Ishikawa (cell line): ENCODE measurements around the gene CEP128.

Source experiments
- CEBPB ChIP-seq: IDR thresholded peaks from 2 replicates; pipeline ENCODE4 v1.6.1; 2012
- CREB1 ChIP-seq: IDR thresholded peaks from 2 replicates; pipeline ENCODE4 v1.6.1; 2012; ENCODE audit warnings: low read depth
- EGR1 ChIP-seq: IDR thresholded peaks from 2 replicates; pipeline ENCODE4 v1.6.1; 2012
- EP300 ChIP-seq: IDR thresholded peaks from 2 replicates; pipeline ENCODE4 v1.6.1; 2012; ENCODE audit warnings: borderline replicate concordance
- FOXM1 ChIP-seq: IDR thresholded peaks from 2 replicates; pipeline ENCODE4 v1.6.1; 2012; ENCODE audit warnings: low read depth, borderline replicate concordance
- MAX ChIP-seq: IDR thresholded peaks from 2 replicates; pipeline ENCODE4 v1.6.1; 2012
- NFIC ChIP-seq: IDR thresholded peaks from 2 replicates; pipeline ENCODE4 v1.6.1; 2012
- RAD21 ChIP-seq: IDR thresholded peaks from 2 replicates; pipeline ENCODE4 v1.6.1; 2012; ENCODE audit warnings: low read depth
- REST ChIP-seq: IDR thresholded peaks from 2 replicates; pipeline ENCODE4 v1.6.1; 2012; ENCODE audit warnings: low read depth, mild to moderate bottlenecking
- TAF1 ChIP-seq: IDR thresholded peaks from 2 replicates; pipeline ENCODE4 v1.6.1; 2012; ENCODE audit warnings: low read depth, mild to moderate bottlenecking
- TCF12 ChIP-seq: IDR thresholded peaks from 2 replicates; pipeline ENCODE4 v1.6.1; 2012; ENCODE audit warnings: low read depth
- TEAD4 ChIP-seq: IDR thresholded peaks from 2 replicates; pipeline ENCODE4 v1.6.1; 2012
- USF1 ChIP-seq: IDR thresholded peaks from 2 replicates; pipeline ENCODE4 v1.6.1; 2012
- YY1 ChIP-seq: IDR thresholded peaks from 2 replicates; pipeline ENCODE4 v1.6.1; 2012; ENCODE audit warnings: low read depth
- ZBTB7A ChIP-seq: IDR thresholded peaks from 2 replicates; pipeline ENCODE4 v1.6.1; 2012; ENCODE audit warnings: low read depth

The CEP128 gene

GRCh38 chr14:80584744-80585505 is 356.6 kb downstream of the CEP128 start:
- TF ChIP-seq USF1 = no peak
- TF ChIP-seq ZBTB7A = no peak
- no peak for TF ChIP-seq EGR1
- no peak for TF ChIP-seq TAF1
- no peak for TF ChIP-seq RAD21
- no peak for TF ChIP-seq EP300

GRCh38 chr14:80577599-80577998 is 363.9 kb downstream of the CEP128 start:
- no peak for TF ChIP-seq TAF1
- no peak for TF ChIP-seq NFIC
- no peak for TF ChIP-seq TEAD4
- no peak for TF ChIP-seq FOXM1
- no peak for TF ChIP-seq ZBTB7A
- TF ChIP-seq EP300 = no peak
- TF ChIP-seq RAD21 = no peak
- no peak for TF ChIP-seq YY1
- TF ChIP-seq TCF12 = no peak

GRCh38 chr14:80576401-80576800 is 365.1 kb downstream of the CEP128 start:
- TF ChIP-seq EP300 (no peak), REST (no peak), YY1 (no peak), FOXM1 (no peak), EGR1 (no peak), TEAD4 (no peak), TAF1 (no peak), RAD21 (no peak), MAX (no peak), CREB1 (no peak), TCF12 (no peak), ZBTB7A (no peak), CEBPB (no peak), USF1 (no peak), NFIC (no peak)

GRCh38 chr14:80575763-80576162 is 365.8 kb downstream of the CEP128 start:
- no peak for TF ChIP-seq NFIC
- no peak for TF ChIP-seq FOXM1
- TF ChIP-seq CEBPB = no peak
- TF ChIP-seq EGR1 = no peak
- no peak for TF ChIP-seq TAF1
- no peak for TF ChIP-seq USF1
- TF ChIP-seq TCF12 = no peak
- no peak for TF ChIP-seq ZBTB7A
- no peak for TF ChIP-seq REST
- no peak for TF ChIP-seq CREB1
- no peak for TF ChIP-seq TEAD4
- no peak for TF ChIP-seq YY1
- no peak for TF ChIP-seq RAD21
- TF ChIP-seq EP300 = no peak

GRCh38 chr14:80572666-80573065 is 368.9 kb downstream of the CEP128 start:
- TF ChIP-seq TEAD4 (no peak), FOXM1 (no peak), EGR1 (no peak), TAF1 (no peak)

GRCh38 chr14:80570930-80571298 is 370.6 kb downstream of the CEP128 start:
- no peak for TF ChIP-seq YY1
- no peak for TF ChIP-seq MAX
- TF ChIP-seq EP300 = no peak
- no peak for TF ChIP-seq REST
- TF ChIP-seq NFIC = no peak
- TF ChIP-seq USF1 = no peak
- no peak for TF ChIP-seq FOXM1
- TF ChIP-seq CREB1 = no peak
- TF ChIP-seq TAF1 = no peak
- TF ChIP-seq TEAD4 = no peak
- no peak for TF ChIP-seq CEBPB
- TF ChIP-seq EGR1 = no peak
- TF ChIP-seq TCF12 = no peak
- TF ChIP-seq RAD21 = no peak
- TF ChIP-seq ZBTB7A = no peak
